Skeletal muscle tissue (tissue), 4 donors: ENCODE measurements around the gene FLYWCH1. TPM values are rescaled to one million over a fixed set of nuclear protein-coding genes. Genes with fewer than 3 reads are reported as not detected.

ENCODE experiments used
- H3K27ac ChIP-seq: one replicate; pipeline ENCODE4 v1.7.0; 2013; ENCODE audit warnings: mild to moderate bottlenecking, low read depth, low read length, inconsistent platforms
- H3K27me3 ChIP-seq, 3 donors: one replicate each; pipeline ENCODE4 v1.7.0; 2013; ENCODE audit warnings: low read length in 3 of 3; ENCODE audit not compliant: control insufficient read depth in 3 of 3, insufficient read depth in 3 of 3
- H3K36me3 ChIP-seq, 3 donors: one replicate each; pipeline ENCODE4 v1.7.0; 2013; ENCODE audit warnings: low read length in 3 of 3; ENCODE audit not compliant: control insufficient read depth in 3 of 3, insufficient read depth in 3 of 3
- H3K4me1 ChIP-seq, 3 donors: one replicate each; pipeline ENCODE4 v1.7.0; 2013; ENCODE audit warnings: low read length in 3 of 3, mild to moderate bottlenecking in 3 of 3; ENCODE audit not compliant: control insufficient read depth in 3 of 3, insufficient read depth in 3 of 3
- H3K4me3 ChIP-seq, 3 donors: one replicate each; pipeline ENCODE4 v1.7.0; 2013; ENCODE audit warnings: low read length in 3 of 3
- H3K9ac ChIP-seq, 3 donors: one replicate each; pipeline ENCODE4 v1.7.0; 2013; ENCODE audit warnings: low read length in 3 of 3, mild to moderate bottlenecking in 3 of 3, moderate library complexity in 2 of 3, low read depth in 1 of 3
- H3K9me3 ChIP-seq, 3 donors: one replicate each; pipeline ENCODE4 v1.7.0; 2013; ENCODE audit warnings: low read length in 3 of 3; ENCODE audit not compliant: control insufficient read depth in 3 of 3
- total RNA-seq: library from RNA; depleted of rRNA; stranded (reverse); fragments of >200 nt; gene quantifications from one replicate; pipeline ENCODE4 v1.2.3, GENCODE V29; 2014
- donor health status: Osteomylitis.

FLYWCH1 gene
- total RNA-seq, 1 donor from 2014 or later, result 11.0 TPM

GRCh38 chr16:2986623-2987188, 75.0 kb downstream of the FLYWCH1 start:
- H3K27me3 ChIP-seq, result peaks cover 0 to 9% (median 8%) of the 10 kb centered on the region in 3 donors
- peak overlapping the region in 1 of 3 donors; percentile 80 for H3K9ac ChIP-seq
- no peaks in the 10 kb centered on the region for H3K36me3 ChIP-seq
- H3K9me3 ChIP-seq, result no peaks in the 10 kb centered on the region
- peaks cover 27 to 36% (median 29%) of the 10 kb centered on the region in 3 donors for H3K4me1 ChIP-seq
- H3K27ac ChIP-seq, result no peak overlapping the region
- H3K4me3 ChIP-seq, result no peak overlapping the region

GRCh38 chr16:2987286-2987685, 75.6 kb downstream of the FLYWCH1 start:
- Histone ChIP-seq H3K27me3 (peaks cover 0 to 9% (median 8%) of the 10 kb centered on the region in 3 donors), H3K9me3 (no peaks in the 10 kb centered on the region), H3K36me3 (no peaks in the 10 kb centered on the region), H3K4me1 (peaks cover 27 to 36% (median 29%) of the 10 kb centered on the region in 3 donors), H3K9ac (no peak overlapping the region), H3K4me3 (no peak overlapping the region), H3K27ac (no peak overlapping the region)

GRCh38 chr16:2987833-2988232, 76.1 kb downstream of the FLYWCH1 start:
- Histone ChIP-seq H3K27ac (no peak overlapping the region), H3K9ac (no peak overlapping the region), H3K4me1 (peaks cover 27 to 36% (median 29%) of the 10 kb centered on the region in 3 donors), H3K27me3 (peaks cover 0 to 9% (median 8%) of the 10 kb centered on the region in 3 donors), H3K4me3 (no peak overlapping the region), H3K9me3 (no peaks in the 10 kb centered on the region), H3K36me3 (no peaks in the 10 kb centered on the region)

GRCh38 chr16:2988590-2989099, 76.9 kb downstream of the FLYWCH1 start:
- Histone ChIP-seq H3K9me3 (no peaks in the 10 kb centered on the region), H3K4me3 (no peak overlapping the region), H3K27ac (no peak overlapping the region), H3K9ac (no peak overlapping the region), H3K4me1 (peaks cover 27 to 36% (median 29%) of the 10 kb centered on the region in 3 donors), H3K36me3 (no peaks in the 10 kb centered on the region), H3K27me3 (peaks cover 0 to 9% (median 8%) of the 10 kb centered on the region in 3 donors)

GRCh38 chr16:2990891-2991290, 79.2 kb downstream of the FLYWCH1 start:
- Histone ChIP-seq H3K9me3 (no peaks in the 10 kb centered on the region), H3K36me3 (no peaks in the 10 kb centered on the region), H3K4me1 (peaks cover 11 to 16% (median 11%) of the 10 kb centered on the region in 3 donors), H3K27ac (no peak overlapping the region), H3K4me3 (no peak overlapping the region), H3K27me3 (peaks cover 0 to 9% (median 8%) of the 10 kb centered on the region in 3 donors), H3K9ac (no peak overlapping the region)

- no peaks in the 10 kb centered on the region for H3K36me3 ChIP-seq
- H3K4me1 ChIP-seq, result peaks cover 2 to 8% (median 3%) of the 10 kb centered on the region in 3 donors
- no peak overlapping the region for H3K9ac ChIP-seq
- H3K27me3 ChIP-seq, result peaks cover 0 to 9% (median 8%) of the 10 kb centered on the region in 3 donors
- H3K4me3 ChIP-seq, result no peak overlapping the region
- no peaks in the 10 kb centered on the region for H3K9me3 ChIP-seq
- H3K27ac ChIP-seq, result no peak overlapping the region
These were observed 80.0 kb downstream of the FLYWCH1 start for GRCh38 chr16:2991566-2992261.

GRCh38 chr16:2992383-2993081, 80.8 kb downstream of the FLYWCH1 start:
- Histone ChIP-seq H3K27me3 (peaks cover 0 to 9% (median 8%) of the 10 kb centered on the region in 3 donors), H3K4me1 (peaks cover 0 to 3% (median 0%) of the 10 kb centered on the region in 3 donors), H3K36me3 (no peaks in the 10 kb centered on the region), H3K27ac (no peak overlapping the region), H3K9ac (no peak overlapping the region), H3K4me3 (no peak overlapping the region), H3K9me3 (no peaks in the 10 kb centered on the region)

- Histone ChIP-seq H3K9ac (no peak overlapping the region), H3K4me3 (no peak overlapping the region), H3K9me3 (no peaks in the 10 kb centered on the region), H3K4me1 (no peaks in the 10 kb centered on the region), H3K36me3 (no peaks in the 10 kb centered on the region), H3K27ac (no peak overlapping the region), H3K27me3 (peaks cover 0 to 5% (median 0%) of the 10 kb centered on the region in 3 donors)
These were observed 84.6 kb downstream of the FLYWCH1 start for GRCh38 chr16:2996298-2996697.

GRCh38 chr16:2999929-3000328, 88.2 kb downstream of the FLYWCH1 start:
- Histone ChIP-seq H3K4me3 (no peak overlapping the region), H3K27ac (no peak overlapping the region), H3K4me1 (peaks cover 0 to 3% (median 2%) of the 10 kb centered on the region in 3 donors), H3K9ac (no peak overlapping the region), H3K36me3 (no peaks in the 10 kb centered on the region), H3K9me3 (no peaks in the 10 kb centered on the region), H3K27me3 (peaks cover 0 to 6% (median 0%) of the 10 kb centered on the region in 3 donors)
